HEK293 (cell line): ENCODE results near the gene NKD2.

Experiments used
- CTCF ChIA-PET: fragments of 350-600 bp; formaldehyde crosslinking; extraction: SDS; loops from one replicate; lab custom pipeline; 2021; ENCODE audit warnings: antibody characterized with exemption; lab: Yijun Ruan, JAX
- POLR2A ChIA-PET: fragments of 300-600 bp; formaldehyde crosslinking; extraction: SDS; loops from one replicate; lab custom pipeline; 2020; ENCODE audit warnings: antibody characterized with exemption, inconsistent platforms; lab: Yijun Ruan, JAX
- H3K27ac ChIP-seq: fragments of 200-500 bp; sonication (Bioruptor generic); 2 replicates; pipeline ENCODE4 v1.5.1; 2014; ENCODE audit warnings: low read depth, low read length, control low read depth, inconsistent platforms; ENCODE audit errors: extremely low read depth
- H3K36me3 ChIP-seq, 2 experiments: fragments of 200-500 bp in 1 of 2; sonication (Bioruptor generic) in 1 of 2; 1 replicate in 1 of 2; 2 replicates in 1 of 2; pipeline ENCODE4 v1.5.1; 2014 to 2017; ENCODE audit warnings: inconsistent platforms in 2 of 2, low read length in 2 of 2; ENCODE audit not compliant: control insufficient read depth in 2 of 2, insufficient read depth in 1 of 2
- H3K4me1 ChIP-seq: fragments of 200-500 bp; sonication (Bioruptor generic); 2 replicates; pipeline ENCODE4 v1.5.1; 2014; ENCODE audit warnings: mild to moderate bottlenecking, low read length, inconsistent platforms; ENCODE audit not compliant: control insufficient read depth, insufficient read depth
- H3K4me3 ChIP-seq: 2 replicates; pipeline ENCODE4 v1.5.1; 2011; ENCODE audit warnings: low read depth, mild to moderate bottlenecking, control low read depth, low read length, moderate library complexity
- H3K9me3 ChIP-seq: fragments of 200-500 bp; sonication (Bioruptor generic); 2 replicates; pipeline ENCODE4 v1.5.1; 2014; ENCODE audit warnings: low read depth, low read length, inconsistent platforms; ENCODE audit not compliant: control insufficient read depth, insufficient read depth
- GLIS1 ChIP-seq: fragments of 450-650 bp; formaldehyde crosslinking; IDR thresholded peaks from 2 replicates; pipeline ENCODE4 v1.5.1; 2016; ENCODE audit warnings: missing biosample characterization, missing genetic modification characterization
- KLF17 ChIP-seq: fragments of 450-650 bp; formaldehyde crosslinking; IDR thresholded peaks from 2 replicates; pipeline ENCODE4 v1.5.1; 2016; ENCODE audit warnings: missing biosample characterization, missing genetic modification characterization
- ZBTB20 ChIP-seq: fragments of 450-650 bp; formaldehyde crosslinking; IDR thresholded peaks from 2 replicates; pipeline ENCODE4 v1.5.1; 2016; ENCODE audit warnings: missing biosample characterization, missing genetic modification characterization
- ZBTB6 ChIP-seq: fragments of 450-650 bp; formaldehyde crosslinking; IDR thresholded peaks from 2 replicates; pipeline ENCODE4 v1.5.1; 2017; ENCODE audit warnings: missing biosample characterization, missing genetic modification characterization
- ZIC2 ChIP-seq: fragments of 450-650 bp; formaldehyde crosslinking; IDR thresholded peaks from 2 replicates; pipeline ENCODE4 v1.5.1; 2016; ENCODE audit warnings: missing biosample characterization, missing genetic modification characterization
- ZNF518A ChIP-seq: fragments of 450-650 bp; formaldehyde crosslinking; conservative IDR thresholded peaks from 2 replicates; pipeline ENCODE4 v1.5.1; 2016; ENCODE audit warnings: low read depth, missing biosample characterization, missing genetic modification characterization
- ZNF645 ChIP-seq: fragments of 450-650 bp; formaldehyde crosslinking; IDR thresholded peaks from 2 replicates; pipeline ENCODE4; 2016; ENCODE audit warnings: missing biosample characterization, missing genetic modification characterization
- TF ChIP-seq, protein P1 (sequence below): fragments of 450-650 bp; formaldehyde crosslinking; IDR thresholded peaks from 2 replicates; pipeline ENCODE4 v1.5.1; 2016; ENCODE audit warnings: missing biosample characterization, missing genetic modification characterization

Gene NKD2

DNA sequence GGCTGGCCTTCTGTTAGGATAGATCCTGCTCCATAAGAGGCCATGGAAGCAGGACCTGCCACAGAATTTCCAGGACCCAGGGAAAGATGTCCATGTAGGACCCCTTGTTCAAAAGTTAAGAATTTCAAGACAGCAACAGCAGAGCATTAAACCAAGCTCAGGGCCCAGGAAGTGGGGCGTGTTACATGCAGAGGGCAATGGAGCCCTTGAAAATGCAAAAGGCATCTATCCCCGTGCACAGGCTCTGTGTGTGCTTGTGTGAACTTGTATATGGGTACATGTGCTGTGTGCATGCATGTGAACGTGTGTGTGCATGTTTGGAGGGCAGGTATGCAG is 14.4 kb upstream of the NKD2 start (continued):
- TF ChIP-seq, protein P1, sequence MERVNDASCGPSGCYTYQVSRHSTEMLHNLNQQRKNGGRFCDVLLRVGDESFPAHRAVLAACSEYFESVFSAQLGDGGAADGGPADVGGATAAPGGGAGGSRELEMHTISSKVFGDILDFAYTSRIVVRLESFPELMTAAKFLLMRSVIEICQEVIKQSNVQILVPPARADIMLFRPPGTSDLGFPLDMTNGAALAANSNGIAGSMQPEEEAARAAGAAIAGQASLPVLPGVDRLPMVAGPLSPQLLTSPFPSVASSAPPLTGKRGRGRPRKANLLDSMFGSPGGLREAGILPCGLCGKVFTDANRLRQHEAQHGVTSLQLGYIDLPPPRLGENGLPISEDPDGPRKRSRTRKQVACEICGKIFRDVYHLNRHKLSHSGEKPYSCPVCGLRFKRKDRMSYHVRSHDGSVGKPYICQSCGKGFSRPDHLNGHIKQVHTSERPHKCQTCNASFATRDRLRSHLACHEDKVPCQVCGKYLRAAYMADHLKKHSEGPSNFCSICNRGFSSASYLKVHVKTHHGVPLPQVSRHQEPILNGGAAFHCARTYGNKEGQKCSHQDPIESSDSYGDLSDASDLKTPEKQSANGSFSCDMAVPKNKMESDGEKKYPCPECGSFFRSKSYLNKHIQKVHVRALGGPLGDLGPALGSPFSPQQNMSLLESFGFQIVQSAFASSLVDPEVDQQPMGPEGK (tag by site-specific recombination): no peak
- TF ChIP-seq KLF17 (tag by site-specific recombination): no peak
- no peak for TF ChIP-seq ZBTB6
- no peak for TF ChIP-seq GLIS1
- no peak for TF ChIP-seq ZNF518A (tag by site-specific recombination)

- no peak overlapping the region for H3K27ac ChIP-seq
- POLR2A ChIA-PET: no interaction called here
Measured at GRCh38 chr5:994821-995220, 13.8 kb upstream of the NKD2 start.

DNA sequence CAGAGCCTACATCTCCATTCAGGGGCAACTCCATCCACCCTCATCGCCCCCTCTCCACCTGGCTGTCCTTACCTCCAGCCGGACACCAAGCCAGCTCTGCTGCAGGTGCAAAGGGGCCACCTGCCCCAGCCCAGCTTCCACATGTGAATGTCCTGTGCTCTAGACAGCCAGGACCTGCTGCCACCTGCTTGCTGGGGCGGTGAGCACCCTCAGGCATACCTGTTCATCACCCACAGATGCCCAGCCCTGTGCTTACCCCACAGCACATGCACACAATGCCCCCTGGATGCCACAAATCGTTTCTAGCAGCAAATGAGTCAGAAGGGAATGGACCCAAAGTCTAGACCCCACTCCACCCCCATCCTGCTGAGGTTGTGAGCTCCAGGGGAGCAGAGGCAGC is 13.3 kb upstream of the NKD2 start:
- TF ChIP-seq GLIS1 (peak; percentile 20; the same call in 1 of the 2 replicates), ZBTB20 (tag by site-specific recombination) (no peak)
- ChIA-PET POLR2A (no interaction called here), CTCF (interaction anchor here (0.7 to 4.1 kb wide), 6 partner anchors 10 to 173 kb away, joined by 3 to 30 read pairs (median 5); partner anchors contain the start of gene NKD2)
- H3K9me3 ChIP-seq: no peaks in the 10 kb centered on the region
- peaks cover 4% of the 10 kb centered on the region for H3K4me1 ChIP-seq
- no peak overlapping the region for H3K27ac ChIP-seq
- H3K4me3 ChIP-seq: no peak overlapping the region
- no peaks in the 10 kb centered on the region for H3K36me3 ChIP-seq

More at GRCh38 chr5:994821-995220, 13.8 kb upstream of the NKD2 start:
- Histone ChIP-seq H3K4me3 (no peak overlapping the region), H3K4me1 (peaks cover 4% of the 10 kb centered on the region), H3K9me3 (no peaks in the 10 kb centered on the region), H3K36me3 (no peaks in the 10 kb centered on the region)
- CTCF ChIA-PET: interaction anchor here (0.7 to 1.7 kb wide), 4 partner anchors 11 to 145 kb away, joined by 3 to 5 read pairs (median 4); partner anchors contain the start of gene NKD2
- TF ChIP-seq ZNF645 (tag by site-specific recombination) (no peak), ZIC2 (tag by site-specific recombination) (0 out of 2 replicates have a peak, but pooled peaks have one; percentile 15)
